IMR-90 (cell line): ENCODE measurements around the gene OTOG. TPM values are rescaled to one million over a fixed set of nuclear protein-coding genes. Genes with fewer than 3 reads are reported as not detected.

ENCODE experiments used
- ATAC-seq: fragments of 200-7000 bp; cut with Tn5 transposase; 2 replicates; pipeline ENCODE4 v1.9.1; 2020; ENCODE audit warnings: low read depth, mild to moderate bottlenecking, moderate library complexity
- BruUV-seq: library from RNA; stranded (reverse); fragments of 400-500 nt; replicated peaks from 2 replicates; lab custom pipeline; 2021; lab: Mats Ljungman, UMichigan
- CTCF ChIA-PET: fragments of 300-600 bp; formaldehyde crosslinking; extraction: SDS; loops from one replicate; lab custom pipeline; 2021; ENCODE audit warnings: antibody characterized with exemption; lab: Yijun Ruan, JAX
- POLR2A ChIA-PET: fragments of 300-600 bp; sonication (Branson Sonifier 250); formaldehyde crosslinking; loops from one replicate; lab custom pipeline; 2022; ENCODE audit warnings: antibody characterized with exemption; ENCODE audit not compliant: unreplicated experiment; lab: Charles Lee
- DNase-seq: peaks from one replicate; pipeline ENCODE4 v3.0.0; 2013
- H2AFZ ChIP-seq: replicated peaks from 2 replicates; pipeline ENCODE3; 2013; ENCODE audit warnings: low read length, mild to moderate bottlenecking; ENCODE audit not compliant: poor library complexity
- H2AK5ac ChIP-seq: 2 replicates; pipeline ENCODE4 v1.6.1; 2013; ENCODE audit warnings: low read depth, low read length, inconsistent platforms
- H2AK9ac ChIP-seq: replicated peaks from 2 replicates; pipeline ENCODE3; 2013; ENCODE audit warnings: mild to moderate bottlenecking, low read depth, low read length, moderate library complexity; ENCODE audit not compliant: poor library complexity
- H2BK120ac ChIP-seq: 2 replicates; pipeline ENCODE4 v1.6.1; 2013; ENCODE audit warnings: low read depth, low read length, inconsistent platforms
- H2BK15ac ChIP-seq: 3 replicates; pipeline ENCODE4 v1.6.1; 2013; ENCODE audit warnings: low read depth, low read length, inconsistent platforms
- H2BK20ac ChIP-seq: 2 replicates; pipeline ENCODE4 v1.6.1; 2013; ENCODE audit warnings: low read depth, mild to moderate bottlenecking, inconsistent platforms, low read length, moderate library complexity
- H2BK5ac ChIP-seq: 2 replicates; pipeline ENCODE4 v1.6.1; 2013; ENCODE audit warnings: mild to moderate bottlenecking, low read depth, low read length, inconsistent platforms; ENCODE audit not compliant: poor library complexity, severe bottlenecking
- H3K14ac ChIP-seq: replicated peaks from 2 replicates; pipeline ENCODE4 v1.6.1; 2013; ENCODE audit warnings: low read depth, low read length, inconsistent platforms
- H3K18ac ChIP-seq: 2 replicates; pipeline ENCODE4 v1.6.1; 2013; ENCODE audit warnings: low read depth, low read length, control low read depth
- H3K23ac ChIP-seq: 2 replicates; pipeline ENCODE4 v1.6.1; 2013; ENCODE audit warnings: low read depth, low read length, inconsistent platforms
- H3K27ac ChIP-seq: 2 replicates; pipeline ENCODE4 v1.5.1; 2013; ENCODE audit warnings: mild to moderate bottlenecking, control low read depth, low read length; ENCODE audit not compliant: insufficient read depth
- H3K27me3 ChIP-seq: 2 replicates; pipeline ENCODE4 v1.6.1; 2013; ENCODE audit warnings: low read length; ENCODE audit not compliant: control insufficient read depth, insufficient read depth
- H3K36me3 ChIP-seq: 2 replicates; pipeline ENCODE4 v1.6.1; 2013; ENCODE audit warnings: low read length, mixed read lengths; ENCODE audit not compliant: control insufficient read depth, insufficient read depth
- H3K4ac ChIP-seq: 2 replicates; pipeline ENCODE4 v1.6.1; 2013; ENCODE audit warnings: low read depth, low read length, inconsistent platforms
- H3K4me1 ChIP-seq: 2 replicates; pipeline ENCODE4 v1.6.1; 2013; ENCODE audit warnings: low read length, mixed read lengths; ENCODE audit not compliant: control insufficient read depth, insufficient read depth
- H3K4me2 ChIP-seq: 2 replicates; pipeline ENCODE4 v1.6.1; 2013; ENCODE audit warnings: low read depth, mild to moderate bottlenecking, control low read depth, low read length, moderate library complexity
- H3K4me3 ChIP-seq: 2 replicates; pipeline ENCODE4 v1.5.1; 2013; ENCODE audit warnings: low read depth, mild to moderate bottlenecking, control low read depth, low read length, moderate library complexity; ENCODE audit not compliant: insufficient read depth
- H3K56ac ChIP-seq: 2 replicates; pipeline ENCODE4 v1.6.1; 2013; ENCODE audit warnings: low read length, inconsistent platforms; ENCODE audit not compliant: insufficient read depth; ENCODE audit errors: extremely low read depth
- H3K79me1 ChIP-seq, 2 experiments: 2 replicates each; pipeline ENCODE4 v1.6.1; 2013; ENCODE audit warnings: low read length in 2 of 2, inconsistent platforms in 1 of 2, low read depth in 1 of 2
- H3K9ac ChIP-seq: 2 replicates; pipeline ENCODE4 v1.6.1; 2013; ENCODE audit warnings: low read depth, low read length, control low read depth
- H3K9me1 ChIP-seq: 2 replicates; pipeline ENCODE4 v1.6.1; 2013; ENCODE audit warnings: low read length, inconsistent platforms; ENCODE audit not compliant: insufficient read depth
- H3K9me3 ChIP-seq: 2 replicates; pipeline ENCODE4 v1.6.1; 2013; ENCODE audit warnings: low read length; ENCODE audit not compliant: control insufficient read depth, insufficient read depth
- H4K20me1 ChIP-seq: 2 replicates; pipeline ENCODE4 v1.6.1; 2013; ENCODE audit warnings: low read length, inconsistent platforms; ENCODE audit not compliant: insufficient read depth
- H4K5ac ChIP-seq: 2 replicates; pipeline ENCODE4 v1.6.1; 2013; ENCODE audit warnings: mild to moderate bottlenecking, low read depth, low read length, control low read depth
- H4K8ac ChIP-seq, 2 experiments: 2 replicates each; pipeline ENCODE4 v1.6.1; 2013; ENCODE audit warnings: low read depth in 2 of 2, low read length in 2 of 2, control low read depth in 1 of 2, inconsistent platforms in 1 of 2
- H4K91ac ChIP-seq: 2 replicates; pipeline ENCODE4 v1.6.1; 2013; ENCODE audit warnings: low read depth, low read length, inconsistent platforms; ENCODE audit not compliant: insufficient read depth
- BHLHE40 ChIP-seq: fragments of 150-350 bp; IDR thresholded peaks from 2 replicates; pipeline ENCODE4 v1.6.1; 2016; ENCODE audit warnings: mild to moderate bottlenecking, low read depth, low read length
- CEBPB ChIP-seq: IDR thresholded peaks from 2 replicates; pipeline ENCODE4 v1.6.1; 2012; ENCODE audit warnings: low read depth, low read length, improper control_type of control experiment
- CHD1 ChIP-seq: IDR thresholded peaks from 2 replicates; pipeline ENCODE4 v1.6.1; 2012; ENCODE audit warnings: low read depth, low read length, improper control_type of control experiment
- FOS ChIP-seq: fragments of 150-350 bp; IDR thresholded peaks from 2 replicates; pipeline ENCODE4 v1.6.1; 2016; ENCODE audit warnings: low read depth, low read length
- MAFK ChIP-seq: IDR thresholded peaks from 2 replicates; pipeline ENCODE4 v1.6.1; 2012; ENCODE audit warnings: low read depth, low read length, improper control_type of control experiment
- MAZ ChIP-seq: IDR thresholded peaks from 2 replicates; pipeline ENCODE4 v1.6.1; 2012; ENCODE audit warnings: low read depth, mild to moderate bottlenecking, low read length, improper control_type of control experiment, moderate library complexity, borderline replicate concordance
- MXI1 ChIP-seq: IDR thresholded peaks from 2 replicates; pipeline ENCODE4 v1.6.1; 2012; ENCODE audit warnings: low read depth, mild to moderate bottlenecking, low read length, moderate library complexity, borderline replicate concordance
- NFE2L2 ChIP-seq: fragments of 150-350 bp; IDR thresholded peaks from 2 replicates; pipeline ENCODE4 v1.6.1; 2016; ENCODE audit warnings: low read depth, mild to moderate bottlenecking, low read length
- POLR2A ChIP-seq: IDR thresholded peaks from 2 replicates; pipeline ENCODE4 v1.6.1; 2012; ENCODE audit warnings: mild to moderate bottlenecking, low read depth, low read length
- RAD21 ChIP-seq: IDR thresholded peaks from 2 replicates; pipeline ENCODE4 v1.6.1; 2012; ENCODE audit warnings: low read length, improper control_type of control experiment
- RFX5 ChIP-seq: IDR thresholded peaks from 2 replicates; pipeline ENCODE4 v1.8.0; 2012; ENCODE audit warnings: low read depth, mild to moderate bottlenecking, low read length, moderate library complexity
- WGBS, 2 experiments: methylation state at CpG; one replicate each; pipeline versions ENCODE4 v1.1.5 to v1.1.7; 2013; ENCODE audit warnings: missing lambda C conversion rate in 2 of 2; ENCODE audit not compliant: insufficient read length in 1 of 2; ENCODE audit errors: extremely low coverage in 2 of 2; 5-methylcytosine and 5-hydroxymethylcytosine counted together
- dilution Hi-C: fragments of 300-500 bp; cut with HindIII; formaldehyde crosslinking; loops from one replicate; pipeline ENCODE4 v1.14.3; 2018; ENCODE audit warnings: low sequenced_read_pairs; ENCODE audit not compliant: unreplicated experiment
- in situ Hi-C: fragments of 300-500 bp; cut with MboI; formaldehyde crosslinking; loops from 3 replicates; pipeline ENCODE4 v1.14.3; 2019; ENCODE audit warnings: low sequenced_read_pairs, inconsistent platforms, mixed read lengths
- intact Hi-C: fragments of 100-400 bp; cut with micrococcal nuclease; formaldehyde crosslinking; loops from 2 replicates; pipeline ENCODE4 v1.10.0; 2022
- polyA plus RNA-seq, 3 experiments: library from polyadenylated mRNA; depleted of rRNA; stranded (reverse); fragments of >200 nt; gene quantifications; 2 replicates each; pipeline ENCODE4 v1.2.3, GENCODE V29; 2012; ENCODE audit warnings: low replicate concordance in 1 of 3
- total RNA-seq: library from RNA; depleted of rRNA; stranded (reverse); fragments of >200 nt; gene quantifications from 2 replicates; pipeline ENCODE4 v1.2.3, GENCODE V29; 2012
- TF ChIP-seq, protein P1 (sequence below): conservative IDR thresholded peaks from 2 replicates; pipeline ENCODE4 v1.5.1; 2012; ENCODE audit warnings: mild to moderate bottlenecking, low read depth, low read length, improper control_type of control experiment
- TF ChIP-seq, protein P2 (sequence below): fragments of 150-350 bp; IDR thresholded peaks from 2 replicates; pipeline ENCODE4 v1.6.1; 2017; ENCODE audit warnings: mild to moderate bottlenecking, antibody characterized with exemption, low read length, low read depth
- TF ChIP-seq, protein P3 (sequence below): fragments of 150-350 bp; IDR thresholded peaks from 2 replicates; pipeline ENCODE4 v1.6.1; 2016; ENCODE audit warnings: low read depth, mild to moderate bottlenecking, low read length, moderate library complexity, borderline replicate concordance

OTOG gene
- total and polyA plus RNA-seq, 2 of the 4 experiments (the other 2 are of a cell fraction) = not detected

DNA sequence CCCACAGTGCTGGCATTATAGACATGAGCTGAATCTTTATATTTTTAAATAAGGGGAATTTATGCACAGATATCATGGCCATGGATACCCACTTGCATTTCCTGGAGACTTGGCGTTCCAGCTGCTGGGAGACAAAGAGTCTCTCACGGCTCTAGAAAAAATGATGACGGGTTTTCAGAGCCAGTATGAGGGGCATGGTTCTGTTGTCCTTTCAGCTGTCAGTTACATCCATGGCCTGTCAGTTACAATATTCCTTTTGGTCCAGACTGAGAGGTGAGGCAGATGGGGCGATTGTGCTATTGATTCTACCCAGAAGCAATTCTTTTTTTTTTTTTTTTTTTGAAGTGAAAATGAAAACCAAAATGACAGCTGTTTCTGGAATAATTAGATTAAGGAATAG, 32.6 kb upstream of the OTOG start:
- no peak overlapping the region for H2BK15ac ChIP-seq
- ChIA-PET POLR2A (no interaction called here), CTCF (no interaction called here)
- ATAC-seq = no peak
- no peak overlapping the region for H3K27ac ChIP-seq
- H3K4me2 ChIP-seq = no peak overlapping the region
- H3K14ac ChIP-seq = no peak overlapping the region
- no peak overlapping the region for H4K8ac ChIP-seq
- H3K4me3 ChIP-seq = no peak overlapping the region
- dilution Hi-C loops = no loop called here
- intact Hi-C loops = no loop called here
- no peak overlapping the region for H3K4ac ChIP-seq
- no peak for DNase-seq
- BruUV-seq = no TSS peak
- in situ Hi-C loops = loop anchor here (25.0 kb wide), 1 partner anchor 577 kb away; no protein-coding TSS in a partner anchor
- H3K9ac ChIP-seq = no peak overlapping the region
- H4K91ac ChIP-seq = no peak overlapping the region
- no peak overlapping the region for H2AK9ac ChIP-seq
- no peak overlapping the region for H4K5ac ChIP-seq
- H2BK20ac ChIP-seq = no peak overlapping the region
- peaks cover 18% of the 10 kb centered on the region for H3K27me3 ChIP-seq
- TF ChIP-seq BHLHE40 = no peak
- no peak for TF ChIP-seq FOS
- no peak for TF ChIP-seq CEBPB
- TF ChIP-seq NFE2L2 = no peak
- TF ChIP-seq, protein P1, sequence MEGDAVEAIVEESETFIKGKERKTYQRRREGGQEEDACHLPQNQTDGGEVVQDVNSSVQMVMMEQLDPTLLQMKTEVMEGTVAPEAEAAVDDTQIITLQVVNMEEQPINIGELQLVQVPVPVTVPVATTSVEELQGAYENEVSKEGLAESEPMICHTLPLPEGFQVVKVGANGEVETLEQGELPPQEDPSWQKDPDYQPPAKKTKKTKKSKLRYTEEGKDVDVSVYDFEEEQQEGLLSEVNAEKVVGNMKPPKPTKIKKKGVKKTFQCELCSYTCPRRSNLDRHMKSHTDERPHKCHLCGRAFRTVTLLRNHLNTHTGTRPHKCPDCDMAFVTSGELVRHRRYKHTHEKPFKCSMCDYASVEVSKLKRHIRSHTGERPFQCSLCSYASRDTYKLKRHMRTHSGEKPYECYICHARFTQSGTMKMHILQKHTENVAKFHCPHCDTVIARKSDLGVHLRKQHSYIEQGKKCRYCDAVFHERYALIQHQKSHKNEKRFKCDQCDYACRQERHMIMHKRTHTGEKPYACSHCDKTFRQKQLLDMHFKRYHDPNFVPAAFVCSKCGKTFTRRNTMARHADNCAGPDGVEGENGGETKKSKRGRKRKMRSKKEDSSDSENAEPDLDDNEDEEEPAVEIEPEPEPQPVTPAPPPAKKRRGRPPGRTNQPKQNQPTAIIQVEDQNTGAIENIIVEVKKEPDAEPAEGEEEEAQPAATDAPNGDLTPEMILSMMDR = no peak
- TF ChIP-seq, protein P2, sequence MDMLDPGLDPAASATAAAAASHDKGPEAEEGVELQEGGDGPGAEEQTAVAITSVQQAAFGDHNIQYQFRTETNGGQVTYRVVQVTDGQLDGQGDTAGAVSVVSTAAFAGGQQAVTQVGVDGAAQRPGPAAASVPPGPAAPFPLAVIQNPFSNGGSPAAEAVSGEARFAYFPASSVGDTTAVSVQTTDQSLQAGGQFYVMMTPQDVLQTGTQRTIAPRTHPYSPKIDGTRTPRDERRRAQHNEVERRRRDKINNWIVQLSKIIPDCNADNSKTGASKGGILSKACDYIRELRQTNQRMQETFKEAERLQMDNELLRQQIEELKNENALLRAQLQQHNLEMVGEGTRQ = no peak
- no peak for TF ChIP-seq MAZ
- TF ChIP-seq, protein P3, sequence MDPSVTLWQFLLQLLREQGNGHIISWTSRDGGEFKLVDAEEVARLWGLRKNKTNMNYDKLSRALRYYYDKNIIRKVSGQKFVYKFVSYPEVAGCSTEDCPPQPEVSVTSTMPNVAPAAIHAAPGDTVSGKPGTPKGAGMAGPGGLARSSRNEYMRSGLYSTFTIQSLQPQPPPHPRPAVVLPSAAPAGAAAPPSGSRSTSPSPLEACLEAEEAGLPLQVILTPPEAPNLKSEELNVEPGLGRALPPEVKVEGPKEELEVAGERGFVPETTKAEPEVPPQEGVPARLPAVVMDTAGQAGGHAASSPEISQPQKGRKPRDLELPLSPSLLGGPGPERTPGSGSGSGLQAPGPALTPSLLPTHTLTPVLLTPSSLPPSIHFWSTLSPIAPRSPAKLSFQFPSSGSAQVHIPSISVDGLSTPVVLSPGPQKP = no peak
- no peak for TF ChIP-seq MAFK
- no peak for TF ChIP-seq RAD21
- no peak for TF ChIP-seq POLR2A
- no peak for TF ChIP-seq RFX5
- TF ChIP-seq CHD1 = no peak
- no peak for TF ChIP-seq MXI1
- H3K36me3 ChIP-seq = no peaks in the 10 kb centered on the region
- H3K23ac ChIP-seq = no peak overlapping the region
- H3K18ac ChIP-seq = no peak overlapping the region
- H2AFZ ChIP-seq = no peak overlapping the region
- H4K20me1 ChIP-seq = no peaks in the 10 kb centered on the region
- no peak overlapping the region for H2BK5ac ChIP-seq
- H3K79me1 ChIP-seq = no peaks in the 10 kb centered on the region
- no peak overlapping the region for H2BK120ac ChIP-seq
- H2AK5ac ChIP-seq = no peak overlapping the region
- no peaks in the 10 kb centered on the region for H3K9me3 ChIP-seq
- H3K4me1 ChIP-seq = no peaks in the 10 kb centered on the region
- no CpG with 5 or more reads among the region's 4 CpGs for WGBS, 2 experiments
- no peaks in the 10 kb centered on the region; the same call in 1 of the 2 replicates for H3K9me1 ChIP-seq
- H3K56ac ChIP-seq = no peak overlapping the region
